HG02588 (cell line): ENCODE data around the gene SYNDIG1.

ENCODE experiments used
- ATAC-seq: cut with Tn5 transposase; IDR thresholded peaks from one replicate; pipeline ENCODE4 v1.9.1; 2021; ENCODE audit warnings: mild to moderate bottlenecking, moderate library complexity; ENCODE audit not compliant: unreplicated experiment

Gene SYNDIG1

GRCh38 chr20:24702501-24703283 lies 233.3 kb downstream of the SYNDIG1 start:
- no peak for ATAC-seq

- ATAC-seq: no peak
Measured at GRCh38 chr20:24703284-24703610, 233.8 kb downstream of the SYNDIG1 start.

- ATAC-seq: no peak
Measured at GRCh38 chr20:24704899-24705298, 235.5 kb downstream of the SYNDIG1 start.

- ATAC-seq: no peak
Measured at GRCh38 chr20:24705486-24705885, 236.1 kb downstream of the SYNDIG1 start.

GRCh38 chr20:24708411-24709295 lies 239.2 kb downstream of the SYNDIG1 start:
- no peak for ATAC-seq
